ENCODE data around the gene SZT2. TPM values are rescaled to one million over a fixed set of nuclear protein-coding genes. Genes with fewer than 3 reads are reported as not detected.

The SZT2 gene
- total RNA-seq, 2 experiments from 2014 or later: 33.7 to 79.8 TPM

DNA sequence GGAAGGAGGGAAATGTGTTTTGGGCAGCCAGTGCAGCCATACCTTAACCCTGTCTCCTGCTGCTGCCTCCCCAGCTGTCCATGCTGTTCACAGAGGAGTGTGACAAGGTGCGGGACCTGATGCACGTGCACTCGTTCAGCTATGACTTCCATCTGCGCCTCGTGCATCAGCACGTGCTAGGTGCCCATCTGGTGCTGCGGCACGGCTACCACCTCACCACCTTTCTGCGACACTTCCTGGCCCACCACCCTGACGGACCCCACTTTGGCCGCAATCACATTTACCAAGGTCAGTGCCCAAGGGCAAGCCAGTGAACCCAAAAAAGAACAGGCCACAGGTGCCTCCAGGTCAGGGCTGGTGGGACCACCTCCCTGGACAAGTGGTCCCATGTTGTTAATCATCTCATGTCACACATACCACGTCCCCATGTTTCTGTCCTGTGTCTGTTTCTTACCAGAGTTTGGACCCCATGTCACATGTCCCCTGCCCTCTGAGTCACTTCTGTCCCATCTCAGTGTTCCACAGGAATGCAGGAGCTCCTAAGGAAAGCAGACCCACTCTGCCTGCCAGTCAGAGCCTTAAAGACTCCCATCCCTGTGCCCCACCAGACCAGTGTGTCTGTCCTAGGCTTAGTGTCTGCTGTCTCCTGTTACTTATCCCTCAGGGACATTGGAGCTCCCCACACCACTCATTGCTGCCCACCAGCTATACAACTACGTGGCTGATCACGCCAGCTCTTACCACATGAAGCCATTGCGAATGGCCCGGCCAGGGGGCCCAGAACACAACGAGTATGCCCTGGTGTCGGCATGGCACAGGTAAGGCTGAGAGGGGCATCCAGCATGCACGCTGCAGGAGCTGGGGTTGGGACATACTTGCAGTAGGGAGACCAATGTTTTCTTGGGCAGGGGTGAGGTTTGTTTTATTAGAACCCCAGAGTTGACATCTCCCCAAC lies 57.5 kb downstream of the SZT2 start:
- H3K27ac ChIP-seq (ENCODE audit: low read depth, low read length, poor library complexity, severe bottlenecking): no peak overlapping the region
- H3K9me3 ChIP-seq (ENCODE audit: low read length): no peaks in the 10 kb centered on the region
- ChIA-PET POLR2A (no interaction called here), CTCF (ENCODE audit: unreplicated experiment) (no interaction called here)
- H3K36me3 ChIP-seq (ENCODE audit: insufficient read depth, low read length): peaks cover 56% of the 10 kb centered on the region; the same call in 1 of the 2 replicates
- intact Hi-C loops (cut with micrococcal nuclease; ENCODE audit: unreplicated experiment): no loop called here
- no peaks in the 10 kb centered on the region for H3K79me2 ChIP-seq (ENCODE audit: insufficient read depth, low read depth, low read length)
- no peak overlapping the region for H3K4me2 ChIP-seq (ENCODE audit: low read length)
- no peaks in the 10 kb centered on the region for H3K9me2 ChIP-seq (ENCODE audit: insufficient read depth, low read length)
- no peak overlapping the region for H2AFZ ChIP-seq (ENCODE audit: low read length)
- DNase-seq (ENCODE audit: low spot score): no peak
- H4K20me1 ChIP-seq (ENCODE audit: insufficient read depth, low read length): no peaks in the 10 kb centered on the region
- no peaks in the 10 kb centered on the region for H3K4me1 ChIP-seq (ENCODE audit: insufficient read depth, low read length, poor library complexity, severe bottlenecking)
- H3K4me3 ChIP-seq (ENCODE audit: low read depth, low read length, poor library complexity, severe bottlenecking): no peak overlapping the region
- no peak for TF ChIP-seq EZH2phosphoT487 (IDR thresholded peaks at IDR 0.05; ENCODE audit: borderline replicate concordance, low read depth, low read length)
- TF ChIP-seq, protein P1, sequence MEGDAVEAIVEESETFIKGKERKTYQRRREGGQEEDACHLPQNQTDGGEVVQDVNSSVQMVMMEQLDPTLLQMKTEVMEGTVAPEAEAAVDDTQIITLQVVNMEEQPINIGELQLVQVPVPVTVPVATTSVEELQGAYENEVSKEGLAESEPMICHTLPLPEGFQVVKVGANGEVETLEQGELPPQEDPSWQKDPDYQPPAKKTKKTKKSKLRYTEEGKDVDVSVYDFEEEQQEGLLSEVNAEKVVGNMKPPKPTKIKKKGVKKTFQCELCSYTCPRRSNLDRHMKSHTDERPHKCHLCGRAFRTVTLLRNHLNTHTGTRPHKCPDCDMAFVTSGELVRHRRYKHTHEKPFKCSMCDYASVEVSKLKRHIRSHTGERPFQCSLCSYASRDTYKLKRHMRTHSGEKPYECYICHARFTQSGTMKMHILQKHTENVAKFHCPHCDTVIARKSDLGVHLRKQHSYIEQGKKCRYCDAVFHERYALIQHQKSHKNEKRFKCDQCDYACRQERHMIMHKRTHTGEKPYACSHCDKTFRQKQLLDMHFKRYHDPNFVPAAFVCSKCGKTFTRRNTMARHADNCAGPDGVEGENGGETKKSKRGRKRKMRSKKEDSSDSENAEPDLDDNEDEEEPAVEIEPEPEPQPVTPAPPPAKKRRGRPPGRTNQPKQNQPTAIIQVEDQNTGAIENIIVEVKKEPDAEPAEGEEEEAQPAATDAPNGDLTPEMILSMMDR (conservative IDR thresholded peaks at IDR 0.05; ENCODE audit: low read length): no peak
- no TSS peak for BruUV-seq (replicated peaks)

DNA sequence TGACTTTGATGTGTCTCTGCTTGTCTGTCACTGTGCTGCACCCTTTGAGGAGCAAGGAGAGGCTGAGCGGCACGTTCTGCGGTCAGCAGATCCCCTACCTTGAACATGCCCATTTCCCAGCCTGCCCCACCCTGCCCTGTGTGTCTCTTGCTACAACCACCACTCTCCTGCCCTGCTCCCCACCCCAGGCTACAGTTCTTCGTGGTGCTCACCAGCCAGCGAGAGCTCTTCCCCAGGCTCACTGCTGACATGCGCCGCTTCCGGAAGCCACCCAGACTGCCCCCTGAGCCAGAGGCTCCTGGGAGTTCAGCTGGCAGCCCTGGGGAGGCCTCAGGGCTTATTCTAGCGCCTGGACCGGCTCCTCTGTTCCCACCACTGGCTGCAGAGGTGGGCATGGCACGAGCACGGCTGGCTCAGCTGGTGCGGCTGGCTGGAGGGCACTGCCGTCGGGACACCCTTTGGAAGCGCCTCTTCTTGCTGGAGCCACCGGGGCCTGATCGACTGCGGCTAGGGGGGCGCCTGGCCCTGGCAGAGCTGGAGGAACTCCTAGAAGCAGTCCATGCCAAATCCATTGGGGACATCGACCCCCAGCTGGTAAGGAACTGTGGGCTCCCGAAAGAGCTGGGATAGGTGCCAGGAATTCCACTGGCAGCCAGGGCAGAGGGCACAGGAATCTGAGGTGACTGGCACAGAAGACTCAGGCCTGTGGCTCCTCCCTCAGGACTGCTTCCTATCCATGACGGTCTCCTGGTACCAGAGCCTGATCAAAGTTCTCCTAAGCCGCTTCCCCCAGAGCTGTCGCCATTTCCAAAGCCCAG lies 58.4 kb downstream of the SZT2 start:
- CTCF ChIA-PET (ENCODE audit: unreplicated experiment): no interaction called here
- Histone ChIP-seq H3K9me3 (ENCODE audit: low read length) (no peaks in the 10 kb centered on the region), H3K4me2 (ENCODE audit: low read length) (no peak overlapping the region), H2AFZ (ENCODE audit: low read length) (no peak overlapping the region), H3K4me3 (ENCODE audit: low read depth, low read length, poor library complexity, severe bottlenecking) (no peak overlapping the region), H3K9me2 (ENCODE audit: insufficient read depth, low read length) (no peaks in the 10 kb centered on the region), H4K20me1 (ENCODE audit: insufficient read depth, low read length) (no peaks in the 10 kb centered on the region), H3K27ac (ENCODE audit: low read depth, low read length, poor library complexity, severe bottlenecking) (no peak overlapping the region), H3K36me3 (ENCODE audit: insufficient read depth, low read length) (peaks cover 54% of the 10 kb centered on the region; the same call in 1 of the 2 replicates), H3K79me2 (ENCODE audit: insufficient read depth, low read depth, low read length) (no peaks in the 10 kb centered on the region), H3K4me1 (ENCODE audit: insufficient read depth, low read length, poor library complexity, severe bottlenecking) (no peaks in the 10 kb centered on the region)
- POLR2A ChIA-PET: no interaction called here
- intact Hi-C loops (cut with micrococcal nuclease; ENCODE audit: unreplicated experiment): no loop called here
- DNase-seq (ENCODE audit: low spot score): no peak
- TF ChIP-seq, protein P1 (conservative IDR thresholded peaks at IDR 0.05; ENCODE audit: low read length): no peak
- no peak for TF ChIP-seq EZH2phosphoT487 (IDR thresholded peaks at IDR 0.05; ENCODE audit: borderline replicate concordance, low read depth, low read length)
- BruUV-seq (replicated peaks): no TSS peak

All from OCI-LY7 (cell line).